ENCODE measurements around the gene MYADML2.

MYADML2 gene

GRCh38 chr17:81898029-81898866, 48.8 kb downstream of the MYADML2 start:
- DNase-seq = peak; percentile 99

- DNase-seq = no peak
These were observed 51.6 kb downstream of the MYADML2 start for GRCh38 chr17:81895400-81895799.

GRCh38 chr17:81891303-81891552, 55.8 kb downstream of the MYADML2 start:
- DNase-seq = no peak

- no peak for DNase-seq
These were observed 56.4 kb downstream of the MYADML2 start for GRCh38 chr17:81890447-81891302.

Data from fibroblast of skin of back (primary cell).